Kidney (tissue), 14 donors: Measurements from ENCODE around the gene HMGN3. TPM values are rescaled to one million over a fixed set of nuclear protein-coding genes. Genes with fewer than 3 reads are reported as not detected.

Experiments used
- DNase-seq, 5 donors: peaks; one replicate each; pipeline ENCODE4 v3.0.0-alpha.2; 2013 to 2020
- FAIRE-seq: peaks from 2 replicates; lab custom pipeline; 2012; peaks lifted over from hg19 to GRCh38; lab: Jason Lieb, UNC
- H3K27ac ChIP-seq, 2 donors: one replicate each; pipeline ENCODE4 v1.7.0; 2013; ENCODE audit warnings: low read depth in 2 of 2, low read length in 2 of 2, inconsistent platforms in 1 of 2
- H3K27me3 ChIP-seq: one replicate; pipeline ENCODE4 v1.7.1; 2013; ENCODE audit warnings: low read length, inconsistent platforms; ENCODE audit not compliant: control insufficient read depth, insufficient read depth
- H3K36me3 ChIP-seq, 3 donors: one replicate each; pipeline versions ENCODE4 v1.7.0 to v1.7.1; 2013; ENCODE audit warnings: low read length in 3 of 3, control low read depth in 1 of 3, inconsistent platforms in 1 of 3; ENCODE audit not compliant: insufficient read depth in 3 of 3, control insufficient read depth in 2 of 3
- H3K4me1 ChIP-seq, 3 donors: one replicate each; pipeline versions ENCODE4 v1.7.0 to v1.7.1; 2013; ENCODE audit warnings: low read length in 3 of 3, inconsistent platforms in 1 of 3, low read depth in 1 of 3; ENCODE audit not compliant: control insufficient read depth in 2 of 3, insufficient read depth in 2 of 3
- H3K4me3 ChIP-seq, 3 donors: one replicate each; pipeline versions ENCODE4 v1.7.0 to v1.8.1; 2013; ENCODE audit warnings: low read length in 3 of 3, control low read depth in 1 of 3, inconsistent platforms in 1 of 3
- H3K9ac ChIP-seq, 3 donors: one replicate each; pipeline versions ENCODE4 v1.7.0 to v1.7.1; 2013; ENCODE audit warnings: low read length in 3 of 3, control low read depth in 1 of 3, inconsistent platforms in 1 of 3
- H3K9me3 ChIP-seq, 3 donors: one replicate each; pipeline versions ENCODE4 v1.7.0 to v1.7.1; 2013; ENCODE audit warnings: low read length in 3 of 3, control low read depth in 1 of 3, inconsistent platforms in 1 of 3; ENCODE audit not compliant: control insufficient read depth in 2 of 3, insufficient read depth in 1 of 3
- intact Hi-C: fragments of 100-400 bp; cut with DNase I; formaldehyde crosslinking; loops from one replicate; pipeline ENCODE4 v1.11.1; 2022
- polyA plus RNA-seq: library from polyadenylated mRNA; stranded (reverse); fragments of 350-450 nt; fragmentation: Illumina TruSeq; extraction: RNeasy Lipid Tissue Mini Kit (QIAGEN cat#74804); gene quantifications from one replicate; pipeline ENCODE4 v1.2.3, GENCODE V29; 2014; ENCODE audit warnings: low read depth, low replicate concordance; ENCODE audit not compliant: insufficient read depth
- total RNA-seq: library from RNA; stranded (reverse); fragmentation: NEBNext Ultra II Directional; extraction: Animal tissue kit (Norgen Biotek cat#: 25700); gene quantifications from one replicate; pipeline ENCODE4 v1.2.1, GENCODE V29; 2021
- TF ChIP-seq, protein P1 (sequence below): IDR thresholded peaks from 3 replicates; pipeline ENCODE4 v1.5.1; 2012; ENCODE audit warnings: mild to moderate bottlenecking, moderate library complexity, borderline replicate concordance; ENCODE audit not compliant: insufficient read depth; ENCODE audit errors: extremely low read depth
- donor health status: control.
- donor health status: control.
- donor health status: control.
- donor health status: control.
- donor health status: control.
- donor health status: DM: yes; HTN: yes; CAD: no.
- donor health status: Normal renal cell carcinoma (clear cell type).

The HMGN3 gene
- total and polyA plus RNA-seq, 2 donors from 2014 or later: 110 to 314 TPM

DNA sequence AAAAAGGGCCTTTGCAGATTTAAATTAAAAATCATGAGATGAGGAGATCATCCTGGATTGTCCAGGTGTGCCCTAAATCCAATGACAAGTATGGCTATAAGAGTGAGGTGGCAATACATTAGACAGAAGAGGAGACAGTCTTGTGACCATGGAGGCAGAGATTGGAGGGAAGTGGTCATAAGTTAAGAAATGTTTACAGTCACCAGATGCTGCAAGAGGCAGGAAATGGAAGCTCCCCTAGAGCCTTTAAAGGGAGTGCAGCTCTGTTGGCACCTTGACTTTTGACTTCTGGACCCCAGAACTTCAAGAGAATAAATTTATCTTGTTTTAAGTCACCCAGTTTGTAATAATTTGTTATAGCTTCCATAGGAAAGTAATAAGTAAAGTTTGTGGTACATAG is 61.1 kb downstream of the HMGN3 start:
- FAIRE-seq (no peak), DNase-seq (no peak)
- TF ChIP-seq, protein P1, sequence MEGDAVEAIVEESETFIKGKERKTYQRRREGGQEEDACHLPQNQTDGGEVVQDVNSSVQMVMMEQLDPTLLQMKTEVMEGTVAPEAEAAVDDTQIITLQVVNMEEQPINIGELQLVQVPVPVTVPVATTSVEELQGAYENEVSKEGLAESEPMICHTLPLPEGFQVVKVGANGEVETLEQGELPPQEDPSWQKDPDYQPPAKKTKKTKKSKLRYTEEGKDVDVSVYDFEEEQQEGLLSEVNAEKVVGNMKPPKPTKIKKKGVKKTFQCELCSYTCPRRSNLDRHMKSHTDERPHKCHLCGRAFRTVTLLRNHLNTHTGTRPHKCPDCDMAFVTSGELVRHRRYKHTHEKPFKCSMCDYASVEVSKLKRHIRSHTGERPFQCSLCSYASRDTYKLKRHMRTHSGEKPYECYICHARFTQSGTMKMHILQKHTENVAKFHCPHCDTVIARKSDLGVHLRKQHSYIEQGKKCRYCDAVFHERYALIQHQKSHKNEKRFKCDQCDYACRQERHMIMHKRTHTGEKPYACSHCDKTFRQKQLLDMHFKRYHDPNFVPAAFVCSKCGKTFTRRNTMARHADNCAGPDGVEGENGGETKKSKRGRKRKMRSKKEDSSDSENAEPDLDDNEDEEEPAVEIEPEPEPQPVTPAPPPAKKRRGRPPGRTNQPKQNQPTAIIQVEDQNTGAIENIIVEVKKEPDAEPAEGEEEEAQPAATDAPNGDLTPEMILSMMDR: no peak
- Histone ChIP-seq H3K9ac (no peak overlapping the region), H3K4me3 (no peak overlapping the region), H3K27me3 (no peaks in the 10 kb centered on the region), H3K27ac (no peak overlapping the region), H3K4me1 (no peaks in the 10 kb centered on the region), H3K36me3 (no peaks in the 10 kb centered on the region), H3K9me3 (peaks cover 0 to 3% (median 0%) of the 10 kb centered on the region in 3 donors)
- intact Hi-C loops: no loop called here

DNA sequence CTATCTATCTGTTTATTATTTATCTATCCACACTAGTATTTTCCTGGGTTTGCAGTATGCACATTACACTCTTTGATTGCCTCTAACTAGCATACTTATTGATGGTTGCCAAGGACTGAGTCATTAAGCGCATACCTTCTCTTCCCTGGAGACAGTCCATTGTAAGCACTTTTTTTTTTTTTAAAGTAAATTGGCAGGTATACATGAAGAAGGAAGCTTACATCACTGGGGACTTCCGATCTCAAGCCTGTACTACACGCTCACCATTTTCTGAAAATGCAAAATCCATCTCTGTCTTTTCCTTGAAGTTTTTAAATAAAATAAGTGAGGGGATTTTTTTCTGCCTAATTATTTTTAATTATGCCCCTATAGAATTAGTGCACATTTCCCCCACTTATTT is 63.5 kb downstream of the HMGN3 start:
- no peak for FAIRE-seq
- intact Hi-C loops: no loop called here
- TF ChIP-seq, protein P1: no peak
- Histone ChIP-seq H3K9me3 (no peaks in the 10 kb centered on the region), H3K27me3 (no peaks in the 10 kb centered on the region), H3K4me3 (no peak overlapping the region), H3K36me3 (no peaks in the 10 kb centered on the region), H3K9ac (no peak overlapping the region), H3K4me1 (no peaks in the 10 kb centered on the region), H3K27ac (no peak overlapping the region)
- no peak for DNase-seq

DNA sequence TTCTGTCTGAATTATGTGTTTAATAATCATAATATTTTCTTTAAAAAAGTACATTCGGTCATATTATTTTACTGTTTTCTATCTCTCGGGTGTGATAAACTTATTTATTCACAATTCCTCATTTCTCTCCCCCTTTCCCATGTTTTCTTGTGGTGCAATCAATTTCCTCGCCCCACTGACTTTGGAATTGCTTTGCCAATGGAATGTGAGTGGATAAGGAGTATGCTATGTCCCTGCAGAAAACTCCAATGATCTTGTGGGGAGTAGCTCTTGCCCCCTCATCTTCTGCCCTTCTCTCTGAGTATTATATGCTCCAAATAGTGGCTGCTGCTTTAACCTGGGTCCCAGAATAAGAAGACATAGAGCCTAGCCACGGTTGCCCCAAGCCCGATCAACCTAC is 64.1 kb downstream of the HMGN3 start:
- no peaks in the 10 kb centered on the region for H3K9me3 ChIP-seq
- TF ChIP-seq, protein P1: no peak
- peak in 2 of 5 donors; percentile 13 for DNase-seq
- no peaks in the 10 kb centered on the region for H3K27me3 ChIP-seq
- no peak for FAIRE-seq
- H3K36me3 ChIP-seq: no peaks in the 10 kb centered on the region
- no peak overlapping the region for H3K27ac ChIP-seq
- H3K4me1 ChIP-seq: no peaks in the 10 kb centered on the region
- H3K9ac ChIP-seq: no peak overlapping the region
- intact Hi-C loops: no loop called here
- H3K4me3 ChIP-seq: no peak overlapping the region

DNA sequence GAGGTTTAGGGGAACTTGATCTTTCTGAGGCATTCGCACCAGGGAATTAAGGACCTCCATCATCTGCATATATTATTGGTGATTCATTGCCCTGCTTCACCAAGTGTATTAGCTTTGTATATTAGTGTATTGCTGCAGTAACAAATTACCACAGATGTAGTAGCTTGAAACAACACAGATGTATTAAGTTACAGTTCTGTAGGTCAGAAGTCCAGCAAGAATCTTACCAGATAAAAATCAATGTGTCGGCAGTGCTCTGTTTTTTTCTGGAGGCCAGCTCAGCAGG is 65.8 kb downstream of the HMGN3 start:
- intact Hi-C loops: no loop called here
- H3K9ac ChIP-seq: no peak overlapping the region
- H3K4me1 ChIP-seq: no peaks in the 10 kb centered on the region
- TF ChIP-seq, protein P1: no peak
- no peaks in the 10 kb centered on the region for H3K9me3 ChIP-seq
- FAIRE-seq: no peak
- H3K27me3 ChIP-seq: no peaks in the 10 kb centered on the region
- no peak overlapping the region for H3K27ac ChIP-seq
- no peak overlapping the region for H3K4me3 ChIP-seq
- H3K36me3 ChIP-seq: no peaks in the 10 kb centered on the region
- no peak for DNase-seq
